ENCODE results near the gene FGF2. TPM values are rescaled to one million over a fixed set of nuclear protein-coding genes. Genes with fewer than 3 reads are reported as not detected.

FGF2 gene
- polyA plus RNA-seq, 1 experiment, result 25.1 TPM

DNA sequence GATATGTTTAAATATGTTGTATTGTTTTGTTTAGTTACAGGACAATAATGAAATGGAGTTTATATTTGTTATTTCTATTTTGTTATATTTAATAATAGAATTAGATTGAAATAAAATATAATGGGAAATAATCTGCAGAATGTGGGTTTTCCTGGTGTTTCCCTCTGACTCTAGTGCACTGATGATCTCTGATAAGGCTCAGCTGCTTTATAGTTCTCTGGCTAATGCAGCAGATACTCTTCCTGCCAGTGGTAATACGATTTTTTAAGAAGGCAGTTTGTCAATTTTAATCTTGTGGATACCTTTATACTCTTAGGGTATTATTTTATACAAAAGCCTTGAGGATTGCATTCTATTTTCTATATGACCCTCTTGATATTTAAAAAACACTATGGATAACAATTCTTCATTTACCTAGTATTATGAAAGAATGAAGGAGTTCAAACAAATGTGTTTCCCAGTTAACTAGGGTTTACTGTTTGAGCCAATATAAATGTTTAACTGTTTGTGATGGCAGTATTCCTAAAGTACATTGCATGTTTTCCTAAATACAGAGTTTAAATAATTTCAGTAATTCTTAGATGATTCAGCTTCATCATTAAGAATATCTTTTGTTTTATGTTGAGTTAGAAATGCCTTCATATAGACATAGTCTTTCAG, 68.8 kb downstream of the FGF2 start:
- DNase-seq (ENCODE audit: low read depth, low spot score), result no peak
- CTCF ChIA-PET, result interaction anchor here (0.7 to 7.7 kb wide), 4 partner anchors 19 to 178 kb away, joined by 3 to 47 read pairs (median 6); no protein-coding TSS in a partner anchor
- no peaks in the 10 kb centered on the region for H3K27me3 ChIP-seq (ENCODE audit: control insufficient read depth, insufficient read depth, low read length)
- no peaks in the 10 kb centered on the region for H3K9me3 ChIP-seq (ENCODE audit: control insufficient read depth, insufficient read depth, low read length)
- no peak overlapping the region for H3K4me3 ChIP-seq (ENCODE audit: low read depth, low read length)
- H3K27ac ChIP-seq (ENCODE audit: low read depth, low read length), result no peak overlapping the region
- TF ChIP-seq, protein P1, sequence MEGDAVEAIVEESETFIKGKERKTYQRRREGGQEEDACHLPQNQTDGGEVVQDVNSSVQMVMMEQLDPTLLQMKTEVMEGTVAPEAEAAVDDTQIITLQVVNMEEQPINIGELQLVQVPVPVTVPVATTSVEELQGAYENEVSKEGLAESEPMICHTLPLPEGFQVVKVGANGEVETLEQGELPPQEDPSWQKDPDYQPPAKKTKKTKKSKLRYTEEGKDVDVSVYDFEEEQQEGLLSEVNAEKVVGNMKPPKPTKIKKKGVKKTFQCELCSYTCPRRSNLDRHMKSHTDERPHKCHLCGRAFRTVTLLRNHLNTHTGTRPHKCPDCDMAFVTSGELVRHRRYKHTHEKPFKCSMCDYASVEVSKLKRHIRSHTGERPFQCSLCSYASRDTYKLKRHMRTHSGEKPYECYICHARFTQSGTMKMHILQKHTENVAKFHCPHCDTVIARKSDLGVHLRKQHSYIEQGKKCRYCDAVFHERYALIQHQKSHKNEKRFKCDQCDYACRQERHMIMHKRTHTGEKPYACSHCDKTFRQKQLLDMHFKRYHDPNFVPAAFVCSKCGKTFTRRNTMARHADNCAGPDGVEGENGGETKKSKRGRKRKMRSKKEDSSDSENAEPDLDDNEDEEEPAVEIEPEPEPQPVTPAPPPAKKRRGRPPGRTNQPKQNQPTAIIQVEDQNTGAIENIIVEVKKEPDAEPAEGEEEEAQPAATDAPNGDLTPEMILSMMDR (IDR thresholded peaks at IDR 0.05; ENCODE audit: low read depth, low read length), result no peak
- POLR2A ChIA-PET, result no interaction called here

DNA sequence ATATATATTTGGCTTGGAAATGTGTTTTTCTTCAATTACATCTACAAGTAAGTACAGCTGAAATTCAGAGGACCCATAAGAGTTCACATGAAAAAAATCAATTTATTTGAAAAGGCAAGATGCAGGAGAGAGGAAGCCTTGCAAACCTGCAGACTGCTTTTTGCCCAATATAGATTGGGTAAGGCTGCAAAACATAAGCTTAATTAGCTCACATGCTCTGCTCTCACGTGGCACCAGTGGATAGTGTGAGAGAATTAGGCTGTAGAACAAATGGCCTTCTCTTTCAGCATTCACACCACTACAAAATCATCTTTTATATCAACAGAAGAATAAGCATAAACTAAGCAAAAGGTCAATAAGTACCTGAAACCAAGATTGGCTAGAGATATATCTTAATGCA, 69.6 kb downstream of the FGF2 start:
- Histone ChIP-seq H3K4me3 (ENCODE audit: low read depth, low read length) (no peak overlapping the region), H3K27ac (ENCODE audit: low read depth, low read length) (no peak overlapping the region), H3K9me3 (ENCODE audit: control insufficient read depth, insufficient read depth, low read length) (no peaks in the 10 kb centered on the region), H3K27me3 (ENCODE audit: control insufficient read depth, insufficient read depth, low read length) (no peaks in the 10 kb centered on the region)
- POLR2A ChIA-PET, result interaction anchor here (0.7 kb wide), 1 partner anchor 21 kb away, joined by 3 read pairs; no protein-coding TSS in a partner anchor
- TF ChIP-seq, protein P1 (IDR thresholded peaks at IDR 0.05; ENCODE audit: low read depth, low read length), result no peak
- no peak for DNase-seq (ENCODE audit: low read depth, low spot score)
- CTCF ChIA-PET, result interaction anchor here (0.7 to 7.7 kb wide), 4 partner anchors 18 to 179 kb away, joined by 3 to 47 read pairs (median 6); no protein-coding TSS in a partner anchor

DNA sequence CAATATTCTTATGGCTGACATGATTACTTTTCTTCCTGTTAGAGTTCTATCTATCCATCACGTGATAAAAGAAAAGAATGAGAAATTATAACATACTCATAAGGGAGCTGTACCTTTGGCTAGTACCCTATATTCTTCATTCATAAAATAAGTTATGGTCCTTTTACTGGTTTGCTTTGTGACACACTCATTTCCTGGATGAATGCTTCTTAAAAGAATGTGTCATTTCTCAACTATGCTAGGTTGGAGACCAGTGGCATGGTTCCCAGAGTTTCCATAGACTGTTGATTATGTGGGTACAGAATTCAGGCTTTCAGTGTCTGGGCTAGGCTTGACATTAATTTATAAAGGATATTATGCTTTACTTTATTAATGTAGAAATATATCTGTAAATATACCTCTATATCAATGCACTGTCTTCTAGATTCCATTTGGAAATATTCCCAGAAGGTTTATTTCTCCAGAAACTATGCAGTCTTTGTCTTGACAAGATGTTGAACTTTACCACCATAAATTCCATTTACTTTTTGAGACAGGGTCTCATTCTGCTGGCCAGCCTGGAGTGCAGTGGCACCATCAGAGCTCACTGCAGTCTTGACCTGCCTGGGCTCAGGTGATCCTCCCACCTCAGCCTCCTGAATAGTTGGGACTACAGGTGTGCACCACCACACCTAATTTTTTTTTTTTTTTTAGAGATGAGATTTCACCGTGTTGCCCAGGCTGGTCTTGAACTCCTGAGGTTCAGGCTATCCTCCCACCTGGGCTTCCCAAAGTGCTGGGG, 71.9 kb downstream of the FGF2 start:
- ChIA-PET POLR2A (no interaction called here), CTCF (interaction anchor here (1.0 to 7.7 kb wide), 2 partner anchors 16 to 141 kb away, joined by 8 to 47 read pairs; no protein-coding TSS in a partner anchor)
- TF ChIP-seq, protein P1 (IDR thresholded peaks at IDR 0.05; ENCODE audit: low read depth, low read length), result no peak
- no peaks in the 10 kb centered on the region for H3K27me3 ChIP-seq (ENCODE audit: control insufficient read depth, insufficient read depth, low read length)
- no peak overlapping the region for H3K27ac ChIP-seq (ENCODE audit: low read depth, low read length)
- peak; percentile 53 for DNase-seq (ENCODE audit: low read depth, low spot score)
- no peaks in the 10 kb centered on the region for H3K9me3 ChIP-seq (ENCODE audit: control insufficient read depth, insufficient read depth, low read length)
- no peak overlapping the region for H3K4me3 ChIP-seq (ENCODE audit: low read depth, low read length)

DNA sequence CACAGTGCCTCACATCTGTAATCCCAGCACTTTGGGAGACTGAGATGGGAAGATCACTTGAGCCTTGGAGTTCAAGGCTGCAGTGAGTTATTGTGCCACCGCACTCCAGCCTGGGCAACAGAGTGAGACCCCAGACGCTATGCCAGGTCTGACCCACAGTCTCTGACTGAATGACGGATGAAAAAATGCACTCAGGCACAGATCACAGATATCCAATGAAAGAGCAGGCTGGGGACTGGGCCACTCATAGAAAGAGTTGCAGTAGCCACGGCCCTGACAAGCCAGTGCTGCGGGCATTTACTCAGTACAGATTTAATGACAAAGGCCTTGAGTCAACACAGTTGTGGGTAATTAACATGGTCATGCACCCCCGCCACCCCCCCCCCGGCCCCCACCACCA, 73.1 kb downstream of the FGF2 start:
- CTCF ChIA-PET, result interaction anchor here (0.6 to 7.7 kb wide), 3 partner anchors 14 to 142 kb away, joined by 3 to 47 read pairs (median 8); no protein-coding TSS in a partner anchor
- POLR2A ChIA-PET, result no interaction called here
- TF ChIP-seq, protein P1 (IDR thresholded peaks at IDR 0.05; ENCODE audit: low read depth, low read length), result no peak

DNA sequence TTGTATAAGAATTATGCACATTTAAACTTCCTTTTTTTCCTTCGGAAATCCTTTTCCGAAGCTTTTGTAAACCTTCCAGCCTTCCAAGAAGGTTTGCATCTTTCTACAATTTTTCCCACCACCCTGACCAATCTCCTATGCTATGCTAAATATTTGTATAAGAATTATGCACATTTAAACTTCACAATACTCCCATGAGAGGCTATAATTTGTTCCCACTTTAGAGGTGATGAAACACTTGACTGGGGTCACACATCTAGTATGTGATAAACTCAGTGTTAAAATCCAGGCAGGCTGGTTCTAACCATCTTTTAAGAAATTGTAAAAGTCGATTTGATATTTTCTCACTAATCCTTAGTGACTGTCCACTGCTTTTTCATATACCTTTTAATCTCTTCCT, 73.7 kb downstream of the FGF2 start:
- Histone ChIP-seq H3K27me3 (ENCODE audit: control insufficient read depth, insufficient read depth, low read length) (no peaks in the 10 kb centered on the region), H3K4me3 (ENCODE audit: low read depth, low read length) (no peak overlapping the region), H3K9me3 (ENCODE audit: control insufficient read depth, insufficient read depth, low read length) (no peaks in the 10 kb centered on the region), H3K27ac (ENCODE audit: low read depth, low read length) (no peak overlapping the region)
- ChIA-PET CTCF (interaction anchor here (7.7 kb wide), 1 partner anchor 14 kb away, joined by 47 read pairs; no protein-coding TSS in a partner anchor), POLR2A (no interaction called here)
- no peak for DNase-seq (ENCODE audit: low read depth, low spot score)
- TF ChIP-seq, protein P1 (IDR thresholded peaks at IDR 0.05; ENCODE audit: low read depth, low read length), result no peak

More for the DNA sequence above, 73.1 kb downstream of the FGF2 start:
- DNase-seq (ENCODE audit: low read depth, low spot score), result no peak
- no peak overlapping the region for H3K27ac ChIP-seq (ENCODE audit: low read depth, low read length)
- no peaks in the 10 kb centered on the region for H3K27me3 ChIP-seq (ENCODE audit: control insufficient read depth, insufficient read depth, low read length)
- H3K9me3 ChIP-seq (ENCODE audit: control insufficient read depth, insufficient read depth, low read length), result no peaks in the 10 kb centered on the region
- H3K4me3 ChIP-seq (ENCODE audit: low read depth, low read length), result no peak overlapping the region
